NCI-H2227 (cell line): Measurements from ENCODE around the gene SPOP.
"Not testable (repeated sequence)": the region's sequence is repeated elsewhere in the genome, so short reads cannot be mapped to it uniquely, and the experiment has no call there.

Experiments
- DNase-seq: peaks from one replicate; lab custom pipeline; 2025; ENCODE audit not compliant: unreplicated experiment; lab: John Stamatoyannopoulos, UW

Gene SPOP

GRCh38 chr17:49554694-49555494 is 123.0 kb downstream of the SPOP start:
- no peak for DNase-seq

GRCh38 chr17:49553676-49554335 is 124.1 kb downstream of the SPOP start:
- no peak for DNase-seq

GRCh38 chr17:49552070-49552751 is 125.7 kb downstream of the SPOP start:
- DNase-seq, result no peak

GRCh38 chr17:49551221-49552069 is 126.5 kb downstream of the SPOP start:
- DNase-seq, result no peak

GRCh38 chr17:49550764-49551163 is 127.1 kb downstream of the SPOP start:
- not testable (repeated sequence) for DNase-seq

GRCh38 chr17:49549691-49550678 is 127.9 kb downstream of the SPOP start:
- no peak for DNase-seq

- no peak for DNase-seq
Measured at GRCh38 chr17:49549311-49549605, 128.6 kb downstream of the SPOP start.
